Activated T-cell treated with anti-CD3 and anti-CD28 coated beads for 1 hour (primary cell): ENCODE data around the gene ZFYVE27.
"Not testable (repeated sequence)": the region's sequence is repeated elsewhere in the genome, so short reads cannot be mapped to it uniquely, and the experiment has no call there.

ENCODE experiments used
- DNase-seq: peaks from one replicate; pipeline ENCODE4 v3.0.0-alpha.2; 2020; ENCODE audit warnings: low read depth

The ZFYVE27 gene, protein sequence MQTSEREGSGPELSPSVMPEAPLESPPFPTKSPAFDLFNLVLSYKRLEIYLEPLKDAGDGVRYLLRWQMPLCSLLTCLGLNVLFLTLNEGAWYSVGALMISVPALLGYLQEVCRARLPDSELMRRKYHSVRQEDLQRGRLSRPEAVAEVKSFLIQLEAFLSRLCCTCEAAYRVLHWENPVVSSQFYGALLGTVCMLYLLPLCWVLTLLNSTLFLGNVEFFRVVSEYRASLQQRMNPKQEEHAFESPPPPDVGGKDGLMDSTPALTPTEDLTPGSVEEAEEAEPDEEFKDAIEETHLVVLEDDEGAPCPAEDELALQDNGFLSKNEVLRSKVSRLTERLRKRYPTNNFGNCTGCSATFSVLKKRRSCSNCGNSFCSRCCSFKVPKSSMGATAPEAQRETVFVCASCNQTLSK

GRCh38 chr10:97736902-97737769 is at the start of gene ZFYVE27:
TSS of gene ZFYVE27 (plus strand) at chr10:97737128. CDS start at chr10:97738478, 1,350 bp downstream.
- peak; percentile 90 for DNase-seq

- DNase-seq = no peak
These were observed 48.8 kb upstream of the ZFYVE27 start for GRCh38 chr10:97687785-97688781.

DNA sequence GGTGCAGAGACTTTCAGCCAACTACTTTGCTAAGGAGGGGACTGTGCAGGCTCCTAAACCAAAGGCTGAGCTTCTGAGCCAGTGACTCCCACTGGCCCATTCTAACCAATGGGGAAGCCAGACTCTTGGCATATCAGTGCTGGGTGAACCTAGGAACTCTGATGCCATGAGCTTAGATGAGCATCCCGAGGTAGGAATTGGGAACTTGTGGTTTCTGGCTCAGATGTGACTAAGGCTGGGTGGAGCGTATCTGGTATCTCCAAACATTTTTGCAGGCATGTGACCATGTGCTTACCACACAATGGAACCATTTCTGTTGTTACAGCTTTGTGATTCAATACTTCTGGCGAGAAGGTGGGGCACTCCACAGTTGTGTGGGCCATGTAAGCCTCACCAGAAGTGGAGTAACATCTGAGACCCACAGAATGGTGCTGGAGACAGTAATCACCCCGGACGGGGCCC is 47.3 kb upstream of the ZFYVE27 start:
- no peak for DNase-seq

DNA sequence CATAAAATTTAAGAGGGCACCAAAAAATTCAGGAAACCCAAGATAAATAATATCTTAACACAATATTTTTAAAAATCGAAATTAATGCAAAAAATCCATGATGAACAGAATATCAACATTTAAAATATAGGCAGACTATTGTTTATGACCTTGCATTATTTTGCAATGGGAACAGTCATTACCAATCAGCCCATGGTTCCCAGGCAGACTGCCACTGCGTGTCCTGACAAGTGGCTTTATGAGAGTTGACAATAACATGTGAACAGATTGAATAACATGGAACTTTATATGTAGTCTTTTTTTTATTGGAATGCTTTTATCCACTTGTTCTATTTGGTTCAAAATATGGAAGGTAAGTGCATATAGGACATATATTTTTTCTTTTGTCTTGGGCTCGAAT is 46.8 kb upstream of the ZFYVE27 start:
- DNase-seq = no peak

DNA sequence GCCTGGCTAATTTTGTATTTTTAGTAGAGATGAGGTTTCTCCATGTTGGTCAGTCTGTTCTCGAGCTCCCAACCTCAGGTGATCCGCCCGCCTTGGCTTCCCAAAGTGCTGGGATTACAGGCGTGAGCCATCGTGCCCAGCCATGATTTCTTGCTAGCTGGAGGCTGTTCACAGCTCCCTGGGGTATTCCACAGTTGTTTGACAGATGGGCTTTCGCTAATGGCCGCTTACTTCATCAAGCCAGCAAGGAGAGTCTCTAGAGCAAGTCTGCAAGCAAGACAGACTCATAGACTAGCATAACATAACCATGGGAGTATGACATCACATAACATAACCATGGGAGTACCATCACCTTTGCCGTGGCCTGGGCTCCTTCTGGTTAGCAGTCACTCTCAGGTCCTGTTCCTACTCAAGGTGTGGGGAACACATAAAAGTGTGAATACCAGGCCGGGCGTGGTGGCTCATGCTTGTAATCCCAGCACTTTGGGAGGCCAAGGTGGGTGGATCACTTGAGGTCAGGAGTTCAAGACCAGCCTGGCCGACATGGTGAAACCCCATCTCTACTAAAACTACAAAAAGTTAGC is 38.8 kb upstream of the ZFYVE27 start:
- not testable (repeated sequence) for DNase-seq

DNA sequence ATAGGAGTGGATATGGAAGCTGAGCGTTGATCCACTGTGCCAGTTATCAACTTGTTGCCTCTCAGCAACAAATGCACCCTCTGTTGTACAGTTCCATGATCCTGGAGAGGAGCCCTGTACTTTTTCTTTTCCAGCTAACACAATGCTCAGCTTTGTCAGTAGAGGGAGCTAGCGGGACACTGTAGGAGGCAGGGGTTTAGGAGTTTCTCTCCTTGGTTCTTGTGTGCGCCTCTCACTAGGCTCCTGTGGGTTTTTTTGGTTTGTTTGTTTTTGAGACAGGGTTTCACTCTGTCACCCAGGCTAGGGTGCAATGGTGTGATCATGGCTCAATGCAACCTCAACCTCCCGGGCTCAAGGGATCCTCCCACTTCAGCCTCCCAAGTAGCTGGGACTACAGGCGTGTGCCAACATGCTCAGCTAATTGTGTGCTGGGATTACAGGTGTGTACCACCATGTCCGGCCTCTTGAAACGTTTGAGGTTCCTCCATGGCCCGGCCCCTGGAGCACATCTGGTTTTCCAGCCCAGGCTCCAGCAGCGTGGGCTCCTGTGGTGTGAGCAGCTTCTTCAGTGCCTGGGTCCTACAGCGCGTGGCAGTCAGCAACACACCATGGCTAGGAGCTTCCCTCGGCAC is 35.4 kb upstream of the ZFYVE27 start:
- DNase-seq = peak; percentile 9

DNA sequence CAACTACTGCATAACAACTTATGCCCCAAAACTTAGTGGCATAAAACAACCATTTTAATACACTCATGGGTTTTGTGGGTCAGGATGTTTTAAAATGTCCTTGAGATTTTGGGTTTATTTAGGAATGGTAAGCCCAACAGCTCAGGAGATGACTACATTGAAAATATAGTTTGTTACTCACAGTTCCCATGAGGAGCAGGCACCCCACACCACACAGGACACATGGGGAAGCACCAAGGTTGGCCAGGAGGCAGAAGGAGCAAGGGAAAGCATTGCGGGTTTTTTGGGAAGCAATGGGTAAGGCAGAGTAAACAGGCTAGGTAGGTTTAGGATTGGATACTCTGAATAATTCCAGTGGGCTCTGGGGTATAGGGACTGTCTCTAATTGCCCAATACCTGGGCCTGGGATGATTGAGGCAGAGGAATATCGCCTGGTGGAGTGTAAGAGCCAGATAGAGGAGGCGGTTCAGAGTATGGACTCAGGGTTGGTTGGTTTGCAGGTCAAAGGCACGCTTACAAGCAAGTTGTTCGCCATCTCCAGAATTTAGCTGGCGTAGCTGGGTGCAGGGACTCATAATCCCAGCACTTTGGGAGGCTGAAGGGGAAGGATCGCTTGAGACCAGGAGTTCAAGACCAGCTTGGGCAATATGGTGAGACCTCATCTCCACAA is 33.4 kb upstream of the ZFYVE27 start:
- no peak for DNase-seq

GRCh38 chr10:97704341-97704740 is 32.6 kb upstream of the ZFYVE27 start:
- no peak for DNase-seq

GRCh38 chr10:97705006-97705670 is 31.8 kb upstream of the ZFYVE27 start:
- no peak for DNase-seq

DNA sequence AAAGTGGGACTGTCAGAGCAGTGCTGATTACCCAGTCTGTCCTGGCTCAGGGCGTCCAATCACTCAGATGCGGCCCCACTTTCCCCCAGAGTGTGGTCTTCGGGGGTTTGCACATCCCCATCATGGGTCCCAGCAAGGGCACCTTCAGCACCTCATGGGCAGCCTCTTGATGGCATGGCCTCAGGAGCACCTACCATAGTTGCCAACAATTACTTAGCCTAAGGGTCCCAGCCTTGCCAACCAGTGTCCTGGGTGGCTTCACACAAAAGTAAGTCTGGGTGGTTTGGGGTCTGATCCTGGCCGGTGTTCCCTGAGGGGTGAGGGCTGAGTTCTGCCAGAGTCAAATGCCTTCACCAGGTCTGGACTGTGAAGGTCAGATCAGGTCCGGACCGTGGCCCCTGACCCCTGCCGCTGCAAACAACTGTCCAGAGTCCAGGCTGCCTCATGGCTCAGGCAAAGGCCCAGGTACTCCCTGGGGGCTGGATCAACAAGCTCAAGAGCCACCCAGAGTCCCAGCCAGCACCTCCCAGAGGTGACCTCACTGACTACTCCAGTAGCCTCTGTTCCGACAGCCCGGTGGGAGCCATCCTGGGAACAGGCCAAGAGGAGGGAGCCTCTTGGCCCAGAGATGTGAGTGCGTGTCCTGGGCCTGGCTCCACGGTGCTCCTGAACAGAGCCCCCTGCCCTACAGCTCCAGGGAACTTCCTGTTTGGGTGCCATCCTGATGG is 29.6 kb upstream of the ZFYVE27 start:
- no peak for DNase-seq

GRCh38 chr10:97708167-97708566 is 28.8 kb upstream of the ZFYVE27 start:
- no peak for DNase-seq

DNA sequence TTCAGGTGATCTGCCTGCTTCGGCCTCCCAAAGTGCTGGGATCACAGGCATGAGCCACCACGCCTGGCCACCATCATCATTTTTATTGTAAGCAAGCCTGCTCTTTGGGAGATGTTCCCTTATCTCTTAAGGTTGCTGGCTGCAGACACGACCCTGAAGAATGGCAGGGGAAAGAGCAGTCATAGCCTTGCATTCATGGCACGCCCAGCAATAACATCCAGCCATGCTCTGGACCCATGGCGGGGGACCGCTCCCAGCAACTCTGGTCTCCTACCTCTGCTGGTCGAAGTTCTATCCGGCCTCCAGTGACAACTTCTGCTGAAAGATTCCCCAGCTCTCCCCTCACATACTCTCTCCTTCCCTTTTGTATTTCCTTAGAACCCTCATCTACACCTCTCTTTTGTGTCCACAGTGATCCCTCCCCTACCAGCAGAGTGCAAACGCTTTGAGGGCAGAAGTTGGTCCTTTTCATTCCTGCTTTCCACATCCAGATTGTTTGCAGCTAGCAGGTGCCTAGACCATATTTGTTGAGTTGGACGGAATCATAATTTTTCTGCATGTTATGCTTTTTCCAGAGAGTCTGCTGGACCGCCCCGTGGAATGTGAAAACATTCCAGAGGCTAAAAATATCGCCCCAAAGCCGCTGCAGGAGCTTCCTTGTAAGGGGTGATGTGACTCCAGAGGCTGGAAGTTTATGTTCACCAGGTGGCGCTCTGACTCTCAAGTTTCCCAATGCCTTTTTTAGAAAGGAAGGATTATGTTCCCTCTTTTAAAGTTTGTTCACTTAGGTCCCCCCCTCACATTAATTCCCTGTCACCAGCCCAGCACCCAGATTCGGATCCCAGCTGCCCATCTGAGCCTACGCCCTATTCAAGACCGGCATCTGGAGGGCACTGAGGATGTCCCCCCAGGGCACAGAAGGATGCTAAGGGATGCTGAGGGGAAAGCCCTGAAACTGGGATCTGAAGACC is 27.7 kb upstream of the ZFYVE27 start:
- DNase-seq = peak; percentile 22

GRCh38 chr10:97711640-97712572 is 25.0 kb upstream of the ZFYVE27 start:
- DNase-seq = no peak

DNA sequence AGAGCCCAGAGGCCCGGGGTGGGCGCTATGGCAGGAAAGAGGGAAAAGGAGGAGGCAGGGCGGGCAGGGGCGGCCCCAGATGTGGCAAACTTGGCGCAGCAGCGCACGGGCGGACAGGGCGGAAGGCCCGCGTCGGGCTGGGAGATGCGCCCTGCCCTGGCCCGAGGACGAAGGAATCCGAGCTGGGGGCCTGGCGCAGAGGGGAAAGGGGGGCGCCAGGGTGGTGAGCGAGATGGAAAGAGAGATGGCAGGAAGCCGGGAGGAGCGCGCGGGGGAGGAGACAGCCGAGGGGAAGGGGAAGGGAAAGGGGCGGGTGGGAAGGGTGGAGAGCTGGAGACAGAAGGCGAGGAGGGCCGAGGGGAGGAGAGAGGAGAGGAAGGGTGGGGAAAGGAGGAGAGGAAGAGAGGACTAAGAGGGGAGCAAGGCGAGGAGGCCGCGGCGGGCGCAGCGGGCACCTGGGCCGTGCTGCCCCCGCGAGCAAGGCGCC is 23.5 kb upstream of the ZFYVE27 start, which contains the start of gene MARVELD1:
Gene MARVELD1, plus strand, starts transcription at position 392 of the 487 bp plus-strand sequence. CDS start 147 bp downstream, outside the sequence.
- no peak for DNase-seq

- peak; percentile 25 for DNase-seq
These were observed 23.0 kb upstream of the ZFYVE27 start for GRCh38 chr10:97713826-97714400.
